SK-N-SH (cell line): ENCODE results near the gene PTPRC. TPM values are rescaled to one million over a fixed set of nuclear protein-coding genes. Genes with fewer than 3 reads are reported as not detected.
A peak's percentile ranks its signal among the peaks of the same experiment; 100 is the strongest.

Experiments used
- CTCF ChIA-PET: fragments of 300-600, 350-600 bp; formaldehyde crosslinking; extraction: SDS; loops from one replicate; lab custom pipeline; 2021; lab: Yijun Ruan, JAX
- POLR2A ChIA-PET: fragments of 350-600 bp; sonication (Branson Sonifier 250); formaldehyde crosslinking; extraction: SDS; loops from one replicate; lab custom pipeline; 2020; ENCODE audit warnings: antibody characterized with exemption, inconsistent platforms; lab: Yijun Ruan, JAX
- DNase-seq: peaks from one replicate; pipeline ENCODE4 v3.0.0; 2012
- H2AFZ ChIP-seq: fragments of 200-600 bp; sonication (generic); 2 replicates; pipeline ENCODE4 v1.8.1; 2016; ENCODE audit warnings: antibody characterized with exemption, mild to moderate bottlenecking, low read depth
- H3F3A ChIP-seq: fragments of 200-600 bp; sonication (generic); replicated peaks from 2 replicates; pipeline ENCODE3; 2016; ENCODE audit warnings: antibody characterized with exemption, mild to moderate bottlenecking; ENCODE audit not compliant: insufficient read depth
- H3K27ac ChIP-seq, 2 experiments: fragments of 200-500 bp in 1 of 2; fragments of 200-600 bp in 1 of 2; sonication (Bioruptor generic) in 1 of 2; sonication (generic), shearing (Covaris generic) in 1 of 2; 2 replicates each; pipeline versions ENCODE4 v1.5.1 to v1.6.1; 2014 to 2016; ENCODE audit warnings: low read depth in 2 of 2, inconsistent platforms in 1 of 2, low read length in 1 of 2, mild to moderate bottlenecking in 1 of 2, mixed read lengths in 1 of 2
- H3K27me3 ChIP-seq: fragments of 200-600 bp; sonication (generic), shearing (Covaris generic); 2 replicates; pipeline ENCODE4 v1.6.1; 2016; ENCODE audit warnings: mixed run types; ENCODE audit not compliant: insufficient read depth
- H3K36me3 ChIP-seq, 2 experiments: fragments of 200-500 bp in 1 of 2; fragments of 200-600 bp in 1 of 2; sonication (Bioruptor generic) in 1 of 2; sonication (generic) in 1 of 2; replicated peaks in 1 of 2; 2 replicates each; pipeline versions ENCODE3 to v1.5.1; 2014 to 2016; ENCODE audit warnings: low read length in 1 of 2, mild to moderate bottlenecking in 1 of 2; ENCODE audit not compliant: insufficient read depth in 2 of 2, control insufficient read depth in 1 of 2
- H3K4me1 ChIP-seq, 2 experiments: fragments of 200-500 bp in 1 of 2; fragments of 200-600 bp in 1 of 2; sonication (Bioruptor generic) in 1 of 2; sonication (generic), shearing (Covaris generic) in 1 of 2; 2 replicates each; pipeline versions ENCODE4 v1.5.1 to v1.6.1; 2014 to 2016; ENCODE audit warnings: low read depth in 1 of 2, low read length in 1 of 2, mixed run types in 1 of 2; ENCODE audit not compliant: insufficient read depth in 2 of 2, control insufficient read depth in 1 of 2
- H3K4me2 ChIP-seq: fragments of 200-600 bp; sonication (generic), shearing (Covaris generic); 2 replicates; pipeline ENCODE4 v1.6.1; 2017; ENCODE audit warnings: mixed run types
- H3K4me3 ChIP-seq, 2 experiments: fragments of 200-500 bp in 1 of 2; fragments of 200-600 bp in 1 of 2; sonication (Bioruptor generic) in 1 of 2; sonication (generic), shearing (Covaris generic) in 1 of 2; 2 replicates each; pipeline versions ENCODE4 v1.5.1 to v1.8.1; 2014 to 2016; ENCODE audit warnings: low read depth in 2 of 2, inconsistent platforms in 1 of 2, low read length in 1 of 2, mild to moderate bottlenecking in 1 of 2, mixed read lengths in 1 of 2, moderate library complexity in 1 of 2
- H3K79me2 ChIP-seq: fragments of 200-600 bp; sonication (generic); 2 replicates; pipeline ENCODE4 v1.8.1; 2017; ENCODE audit warnings: mild to moderate bottlenecking; ENCODE audit not compliant: insufficient read depth
- H3K9ac ChIP-seq: fragments of 200-600 bp; sonication (generic); 2 replicates; pipeline ENCODE4 v1.6.1; 2017; ENCODE audit warnings: mixed run types
- H3K9me2 ChIP-seq: fragments of 200-600 bp; sonication (generic); 2 replicates; pipeline ENCODE4 v1.6.1; 2017; ENCODE audit warnings: mixed run types
- H3K9me3 ChIP-seq: fragments of 200-600 bp; sonication (generic); 2 replicates; pipeline ENCODE4 v1.6.1; 2017; ENCODE audit warnings: mixed run types, mild to moderate bottlenecking, moderate library complexity
- H4K20me1 ChIP-seq: fragments of 200-600 bp; sonication (generic); 2 replicates; pipeline ENCODE4 v1.6.1; 2017; ENCODE audit warnings: mild to moderate bottlenecking, mixed run types; ENCODE audit not compliant: insufficient read depth
- CHD2 ChIP-seq: fragments of 150-350 bp; IDR thresholded peaks from 2 replicates; pipeline ENCODE4 v1.6.1; 2018; ENCODE audit warnings: low read length; ENCODE audit not compliant: partially characterized antibody
- ELF1 ChIP-seq: IDR thresholded peaks from 2 replicates; pipeline ENCODE4 v1.4.0; 2012
- EP300 ChIP-seq, 2 experiments: IDR thresholded peaks; 2 replicates each; pipeline versions ENCODE4 v1.4.0 to v1.6.1; 2012; ENCODE audit warnings: borderline replicate concordance in 1 of 2, low read depth in 1 of 2, low read length in 1 of 2
- FOXM1 ChIP-seq: IDR thresholded peaks from 2 replicates; pipeline ENCODE4 v1.4.0; 2012; ENCODE audit warnings: low read depth, mild to moderate bottlenecking
- GABPA ChIP-seq: IDR thresholded peaks from 2 replicates; pipeline ENCODE4 v1.4.0; 2012; ENCODE audit warnings: low read depth, mild to moderate bottlenecking
- JUND ChIP-seq: IDR thresholded peaks from 2 replicates; pipeline ENCODE4 v1.4.0; 2012
- MAX ChIP-seq: IDR thresholded peaks from 2 replicates; pipeline ENCODE4 v1.4.0; 2012; ENCODE audit warnings: low read depth
- NFIC ChIP-seq: IDR thresholded peaks from 2 replicates; pipeline ENCODE4 v1.4.0; 2012; ENCODE audit warnings: borderline replicate concordance
- PBX3 ChIP-seq: IDR thresholded peaks from 2 replicates; pipeline ENCODE4; 2012
- POLR2AphosphoS5 ChIP-seq: IDR thresholded peaks from 2 replicates; pipeline ENCODE4 v1.6.1; 2012; ENCODE audit warnings: low read depth, low read length
- REST ChIP-seq: IDR thresholded peaks from 2 replicates; pipeline ENCODE4 v1.6.1; 2012; ENCODE audit warnings: mild to moderate bottlenecking, low read depth, low read length, moderate library complexity
- TCF12 ChIP-seq: IDR thresholded peaks from 2 replicates; pipeline ENCODE4 v1.4.0; 2012
- USF2 ChIP-seq: fragments of 150-350 bp; IDR thresholded peaks from 2 replicates; pipeline ENCODE4 v1.6.1; 2017; ENCODE audit warnings: antibody characterized with exemption, low read length, low read depth, borderline replicate concordance
- WGBS: methylation state at CpG from one replicate; pipeline ENCODE4 v1.1.6; 2017; ENCODE audit warnings: low lambda C conversion rate; 5-methylcytosine and 5-hydroxymethylcytosine counted together
- polyA plus RNA-seq, 3 experiments: library from polyadenylated mRNA; depleted of rRNA; stranded (reverse); fragments of >200 nt; gene quantifications; 2 replicates each; pipeline ENCODE4 v1.2.3, GENCODE V29; 2012

PTPRC gene
- polyA plus RNA-seq, 1 of the 3 experiments (the other 2 are of a cell fraction) = 0.03 TPM

GRCh38 chr1:198681252-198681651 is 42.4 kb downstream of the PTPRC start:
- Histone ChIP-seq H2AFZ (no peak overlapping the region), H3F3A (peaks cover 21% of the 10 kb centered on the region), H3K9me2 (no peaks in the 10 kb centered on the region), H3K36me3 (no peaks in the 10 kb centered on the region), H4K20me1 (no peaks in the 10 kb centered on the region), H3K27ac (peak overlapping the region; percentile 87 to 95), H3K4me1 (peaks cover 41 to 44% of the 10 kb centered on the region in 2 experiments; a peak in 3 of 4 replicates), H3K79me2 (no peaks in the 10 kb centered on the region), H3K4me3 (no peak overlapping the region), H3K4me2 (no peak overlapping the region), H3K27me3 (no peaks in the 10 kb centered on the region), H3K9me3 (no peaks in the 10 kb centered on the region), H3K9ac (peak overlapping the region; percentile 66; the same call in 1 of the 2 replicates)
- DNase-seq = no peak
- POLR2A ChIA-PET = no interaction called here
- TF ChIP-seq MAX (no peak), PBX3 (0 out of 2 replicates have a peak, but pooled peaks have one; percentile 12)
- CTCF ChIA-PET = interaction anchor here (0.9 kb wide), 1 partner anchor 1155 kb away, joined by 4 read pairs; no protein-coding TSS in a partner anchor
- WGBS = 54% methylated on average over 1 of the region's 1 CpG

GRCh38 chr1:198681831-198682759 is 43.3 kb downstream of the PTPRC start:
- Histone ChIP-seq H3K9me2 (no peaks in the 10 kb centered on the region), H4K20me1 (no peaks in the 10 kb centered on the region), H3K27ac (peak overlapping the region; percentile 87 to 95), H3K79me2 (no peaks in the 10 kb centered on the region), H3K9me3 (no peaks in the 10 kb centered on the region), H3K4me2 (peak overlapping the region; percentile 47), H3K27me3 (no peaks in the 10 kb centered on the region), H2AFZ (peak overlapping the region; percentile 58), H3K36me3 (no peaks in the 10 kb centered on the region), H3K9ac (peak overlapping the region; percentile 66), H3K4me3 (peak overlapping the region in 1 of 2 experiments; percentile 15; a peak in 1 of 4 replicates), H3F3A (peaks cover 19% of the 10 kb centered on the region), H3K4me1 (peaks cover 33 to 40% of the 10 kb centered on the region in 2 experiments; a peak in 3 of 4 replicates)
- WGBS = 20% methylated on average over 7 of the region's 7 CpGs
- DNase-seq = peak; percentile 22
- TF ChIP-seq NFIC = peak; percentile 50; the same call in 1 of the 2 replicates
- TF ChIP-seq TCF12 = peak; percentile 63
- TF ChIP-seq EP300 (IDR thresholded peaks at IDR 0.05; ENCODE audit: borderline replicate concordance in 1 of 2, low read depth in 1 of 2, low read length in 1 of 2) = peak in 1 of 2 experiments; percentile 78; a peak in 1 of 4 replicates
- TF ChIP-seq ELF1 = no peak
- TF ChIP-seq MAX = peak; percentile 39; the same call in 1 of the 2 replicates
- peak; percentile 33; the same call in 1 of the 2 replicates for TF ChIP-seq PBX3
- TF ChIP-seq JUND = peak; percentile 21
- no peak for TF ChIP-seq CHD2
- no peak for TF ChIP-seq GABPA
- TF ChIP-seq USF2 = no peak
- 0 out of 2 replicates have a peak, but pooled peaks have one; percentile 27 for TF ChIP-seq FOXM1
- peak; percentile 17; the same call in 1 of the 2 replicates for TF ChIP-seq REST
- TF ChIP-seq POLR2AphosphoS5 = peak; percentile 18; the same call in 1 of the 2 replicates
- CTCF ChIA-PET = interaction anchor here (0.9 to 1.5 kb wide), 3 partner anchors 10 to 1156 kb away, joined by 3 to 4 read pairs (median 4); no protein-coding TSS in a partner anchor
- POLR2A ChIA-PET = no interaction called here
